ENCODE measurements around the gene SEC61B. TPM values are rescaled to one million over a fixed set of nuclear protein-coding genes. Genes with fewer than 3 reads are reported as not detected.

SEC61B gene
- total and polyA plus RNA-seq, 10 of the 15 experiments (the other 5 are each of a cell fraction or from before 2014, with no cell fraction given) = 108 to 747 (median 301) TPM

DNA sequence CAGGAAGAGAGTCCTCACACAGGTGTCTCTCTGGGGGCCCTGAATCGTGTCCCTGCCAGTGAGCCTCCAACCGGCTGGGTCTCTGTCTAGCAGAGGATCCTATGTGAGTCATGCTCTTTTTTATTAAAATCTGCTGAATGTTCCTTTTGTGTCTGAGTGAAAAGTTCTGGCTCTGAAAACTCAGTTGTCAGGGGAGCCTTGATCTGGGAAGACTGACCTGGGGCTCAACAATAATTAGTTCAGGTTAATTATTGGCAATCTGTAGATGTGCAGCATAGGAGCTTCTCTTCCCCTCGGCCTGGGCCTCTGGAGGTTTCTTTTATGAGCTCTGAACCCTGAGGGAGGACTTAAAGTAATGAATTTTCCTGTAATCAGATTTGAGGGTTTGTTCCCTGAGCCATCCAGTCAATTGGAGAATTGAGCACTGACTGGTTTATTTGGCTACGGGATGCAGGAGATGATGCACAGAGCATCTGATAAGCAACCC, 45.5 kb upstream of the SEC61B start (continued):
- TF ChIP-seq, protein P1, sequence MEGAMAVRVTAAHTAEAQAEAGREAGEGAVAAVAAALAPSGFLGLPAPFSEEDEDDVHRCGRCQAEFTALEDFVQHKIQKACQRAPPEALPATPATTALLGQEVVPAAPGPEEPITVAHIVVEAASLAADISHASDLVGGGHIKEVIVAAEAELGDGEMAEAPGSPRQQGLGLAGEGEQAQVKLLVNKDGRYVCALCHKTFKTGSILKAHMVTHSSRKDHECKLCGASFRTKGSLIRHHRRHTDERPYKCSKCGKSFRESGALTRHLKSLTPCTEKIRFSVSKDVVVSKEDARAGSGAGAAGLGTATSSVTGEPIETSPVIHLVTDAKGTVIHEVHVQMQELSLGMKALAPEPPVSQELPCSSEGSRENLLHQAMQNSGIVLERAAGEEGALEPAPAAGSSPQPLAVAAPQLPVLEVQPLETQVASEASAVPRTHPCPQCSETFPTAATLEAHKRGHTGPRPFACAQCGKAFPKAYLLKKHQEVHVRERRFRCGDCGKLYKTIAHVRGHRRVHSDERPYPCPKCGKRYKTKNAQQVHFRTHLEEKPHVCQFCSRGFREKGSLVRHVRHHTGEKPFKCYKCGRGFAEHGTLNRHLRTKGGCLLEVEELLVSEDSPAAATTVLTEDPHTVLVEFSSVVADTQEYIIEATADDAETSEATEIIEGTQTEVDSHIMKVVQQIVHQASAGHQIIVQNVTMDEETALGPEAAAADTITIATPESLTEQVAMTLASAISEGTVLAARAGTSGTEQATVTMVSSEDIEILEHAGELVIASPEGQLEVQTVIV (IDR thresholded peaks at IDR 0.05; ENCODE audit: borderline replicate concordance, partially characterized antibody) = no peak

DNA sequence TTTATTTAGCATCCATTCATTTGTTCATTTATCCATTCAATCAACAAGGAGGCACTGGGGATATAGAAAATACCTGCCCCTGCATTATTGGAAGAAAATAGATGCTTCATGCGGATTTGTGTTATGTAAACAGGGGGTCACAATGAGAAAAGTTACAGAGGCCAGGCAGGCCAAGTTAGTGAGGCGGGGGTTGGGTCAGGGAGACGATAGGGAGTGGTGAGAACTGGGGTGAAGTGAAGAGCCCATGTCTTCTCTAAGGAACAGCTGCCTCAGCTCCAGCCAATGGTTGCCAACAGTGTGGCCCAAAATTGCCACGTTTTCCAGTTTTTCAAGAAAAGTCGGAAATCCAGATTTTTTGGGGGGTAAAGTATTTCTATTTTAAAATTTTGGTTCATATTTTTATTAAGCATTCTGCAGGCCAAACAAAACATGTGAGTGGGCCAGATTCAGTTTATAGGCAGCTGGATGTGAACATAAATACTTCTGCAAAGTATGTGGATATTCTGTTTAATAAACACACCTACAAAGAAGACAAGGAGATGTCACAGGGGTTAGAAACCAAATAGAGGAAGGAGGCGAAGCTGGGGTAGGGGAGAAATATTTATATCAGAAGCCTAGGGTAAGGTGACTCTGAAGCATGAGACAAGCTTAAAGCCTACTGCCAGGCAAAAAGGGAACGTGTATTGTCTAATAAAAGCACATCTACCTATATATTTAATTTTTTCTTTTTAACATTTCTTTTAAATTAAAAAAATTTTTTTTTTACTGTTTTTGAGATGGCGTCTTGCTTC, 44.3 kb upstream of the SEC61B start:
- POLR2A ChIA-PET = interaction anchor here (1.3 to 1.4 kb wide), 3 partner anchors 44 to 336 kb away, joined by 3 to 4 read pairs (median 4); partner anchors contain the start of genes ALG2 and SEC61B
- FAIRE-seq = no peak
- in situ Hi-C loops (cut with MboI) = no loop called here
- no peak overlapping the region for H3K9ac ChIP-seq (ENCODE audit: control insufficient read depth, insufficient read depth, low read length)
- no peaks in the 10 kb centered on the region for H3K9me3 ChIP-seq (replicated peaks; ENCODE audit: control insufficient read depth, insufficient read depth, low read length)
- H3K4me1 ChIP-seq (ENCODE audit: control insufficient read depth, insufficient read depth, low read length) = peaks cover 46% of the 10 kb centered on the region
- intact Hi-C loops (cut with micrococcal nuclease; ENCODE audit: unreplicated experiment) = no loop called here
- H3K27ac ChIP-seq (ENCODE audit: control insufficient read depth, insufficient read depth) = no peak overlapping the region
- no peak for TF ChIP-seq BHLHE40 (IDR thresholded peaks at IDR 0.05; ENCODE audit: borderline replicate concordance in 1 of 2, low read depth in 2 of 2, low read length in 1 of 2)
- no peak for TF ChIP-seq MEF2B (IDR thresholded peaks at IDR 0.05; ENCODE audit: partially characterized antibody, poor library complexity, severe bottlenecking)
- no peak for TF ChIP-seq EED (IDR thresholded peaks at IDR 0.05; ENCODE audit: low read depth)
- no peak for TF ChIP-seq SIN3A (IDR thresholded peaks at IDR 0.05; ENCODE audit: low read depth, low read length)
- no peak for TF ChIP-seq RBBP5 (conservative IDR thresholded peaks at IDR 0.05)
- BruUV-seq (replicated peaks) = no TSS peak
- H3K79me2 ChIP-seq (ENCODE audit: control insufficient read depth, insufficient read depth, low read length) = no peaks in the 10 kb centered on the region
- no peak for DNase-seq (ENCODE audit: low read depth, low spot score)
- H3K4me3 ChIP-seq = no peak overlapping the region
- no peaks in the 10 kb centered on the region for H4K20me1 ChIP-seq (ENCODE audit: control insufficient read depth, insufficient read depth)
- no peaks in the 10 kb centered on the region for H3K27me3 ChIP-seq (replicated peaks in 1 of 2; ENCODE audit: control insufficient read depth in 2 of 2, insufficient read depth in 2 of 2, low read length in 1 of 2)
- 82% methylated on average over 8 of the region's 8 CpGs for WGBS (ENCODE audit: insufficient coverage, insufficient replicate concordance, low lambda C conversion rate, missing lambda C conversion rate)
- no peak overlapping the region for H2AFZ ChIP-seq (ENCODE audit: control insufficient read depth, low read depth, low read length)
- no peak for ATAC-seq
- no peaks in the 10 kb centered on the region for H3K36me3 ChIP-seq (ENCODE audit: control insufficient read depth in 2 of 2, insufficient read depth in 2 of 2, low read length in 1 of 2)
- SMC1A ChIA-PET (ENCODE audit: uncharacterized antibody, unreplicated experiment) = interaction anchor here (0.5 to 5.2 kb wide), 8 partner anchors 9 to 907 kb away, joined by 3 to 60 read pairs (median 4); no protein-coding TSS in a partner anchor
- RAD21 ChIA-PET (ENCODE audit: unreplicated experiment) = interaction anchor here (1.3 to 13.6 kb wide), 2 partner anchors 11 to 12 kb away, joined by 3 to 147 read pairs; no protein-coding TSS in a partner anchor
- CTCF ChIA-PET = interaction anchor here (0.6 to 8.5 kb wide), 13 partner anchors 9 to 928 kb away, joined by 3 to 75 read pairs (median 4); partner anchors contain the start of genes ALG2 and SEC61B
- no peak overlapping the region for H3K4me2 ChIP-seq (ENCODE audit: control insufficient read depth, insufficient read depth)

Data from GM12878 (cell line).